OCI-LY7 (cell line): Measurements from ENCODE around the gene IKZF3.

Experiments
- CTCF ChIP-seq: fragments of 200-600 bp; sonication (generic); conservative IDR thresholded peaks from 2 replicates; pipeline ENCODE4 v1.5.1; 2014; ENCODE audit warnings: mild to moderate bottlenecking, antibody characterized with exemption, low read length, moderate library complexity, mixed read lengths
- EZH2phosphoT487 ChIP-seq: fragments of 200-600 bp; sonication (generic); IDR thresholded peaks from 2 replicates; pipeline ENCODE4 v1.6.1; 2018; ENCODE audit warnings: low read depth, borderline replicate concordance, mild to moderate bottlenecking, mixed run types, antibody characterized with exemption, low read length, moderate library complexity, mixed read lengths

- TF ChIP-seq EZH2phosphoT487 (no peak), CTCF (no peak)
Observed at GRCh38 chr17:39775031-39775430, 89.1 kb downstream of the IKZF3 start.
